ENCODE data around the gene PTGFR. TPM values are rescaled to one million over a fixed set of nuclear protein-coding genes. Genes with fewer than 3 reads are reported as not detected.

PTGFR gene
- total RNA-seq, 1 experiment from 2014 or later = not detected

GRCh38 chr1:78561856-78562255 is 71.1 kb downstream of the PTGFR start:
- H3K4me3 ChIP-seq (ENCODE audit: low read depth, low read length) = no peak overlapping the region
- Mint-ChIP-seq H3K4me1 (ENCODE audit: low read depth, unreplicated experiment) (no peaks in the 10 kb centered on the region), H3K36me3 (ENCODE audit: insufficient read depth, unreplicated experiment) (no peaks in the 10 kb centered on the region), H3K27ac (ENCODE audit: unreplicated experiment) (no peak overlapping the region), H3K27me3 (ENCODE audit: insufficient read depth, unreplicated experiment) (no peaks in the 10 kb centered on the region), H3K9me3 (ENCODE audit: unreplicated experiment) (no peaks in the 10 kb centered on the region), H3K4me3 (ENCODE audit: unreplicated experiment) (no peak overlapping the region)
- ChIA-PET POLR2A (no interaction called here), CTCF (no interaction called here)
- no peaks in the 10 kb centered on the region for H3K36me3 ChIP-seq (ENCODE audit: control insufficient read depth, insufficient read depth, low read length)
- no peak for DNase-seq
- no peaks in the 10 kb centered on the region for H3K9me3 ChIP-seq
- no peaks in the 10 kb centered on the region for H3K4me1 ChIP-seq
- H3K27me3 ChIP-seq (replicated peaks; ENCODE audit: control insufficient read depth, insufficient read depth, low read length) = no peaks in the 10 kb centered on the region
- no peak for TF ChIP-seq CTCF (IDR thresholded peaks at IDR 0.05; ENCODE audit: insufficient read depth in 1 of 2, low read depth in 1 of 2, low read length in 1 of 2, severe bottlenecking in 1 of 2, unreplicated experiment in 1 of 2)
- no TSS peak for BruUV-seq (replicated peaks)
- intact Hi-C loops (cut with micrococcal nuclease; ENCODE audit: unreplicated experiment) = no loop called here

GRCh38 chr1:78565393-78565792 is 74.6 kb downstream of the PTGFR start:
- no TSS peak for BruUV-seq (replicated peaks)
- Mint-ChIP-seq H3K4me3 (ENCODE audit: unreplicated experiment) (no peak overlapping the region), H3K27ac (ENCODE audit: unreplicated experiment) (no peak overlapping the region), H3K27me3 (ENCODE audit: insufficient read depth, unreplicated experiment) (no peaks in the 10 kb centered on the region), H3K4me1 (ENCODE audit: low read depth, unreplicated experiment) (no peaks in the 10 kb centered on the region), H3K9me3 (ENCODE audit: unreplicated experiment) (no peaks in the 10 kb centered on the region), H3K36me3 (ENCODE audit: insufficient read depth, unreplicated experiment) (no peaks in the 10 kb centered on the region)
- no peak for DNase-seq
- H3K4me1 ChIP-seq = no peaks in the 10 kb centered on the region
- CTCF ChIA-PET = no interaction called here
- POLR2A ChIA-PET = no interaction called here
- TF ChIP-seq CTCF (IDR thresholded peaks at IDR 0.05; ENCODE audit: insufficient read depth in 1 of 2, low read depth in 1 of 2, low read length in 1 of 2, severe bottlenecking in 1 of 2, unreplicated experiment in 1 of 2) = no peak
- no peaks in the 10 kb centered on the region for H3K9me3 ChIP-seq
- intact Hi-C loops (cut with micrococcal nuclease; ENCODE audit: unreplicated experiment) = no loop called here
- H3K4me3 ChIP-seq (ENCODE audit: low read depth, low read length) = no peak overlapping the region
- H3K27me3 ChIP-seq (replicated peaks; ENCODE audit: control insufficient read depth, insufficient read depth, low read length) = no peaks in the 10 kb centered on the region
- no peaks in the 10 kb centered on the region for H3K36me3 ChIP-seq (ENCODE audit: control insufficient read depth, insufficient read depth, low read length)

- ChIA-PET CTCF (no interaction called here), POLR2A (no interaction called here)
- intact Hi-C loops (cut with micrococcal nuclease; ENCODE audit: unreplicated experiment) = no loop called here
- no peaks in the 10 kb centered on the region for H3K36me3 Mint-ChIP-seq (ENCODE audit: insufficient read depth, unreplicated experiment)
- no peak overlapping the region for H3K4me3 ChIP-seq (ENCODE audit: low read depth, low read length)
- no peaks in the 10 kb centered on the region for H3K36me3 ChIP-seq (ENCODE audit: control insufficient read depth, insufficient read depth, low read length)
- H3K27me3 ChIP-seq (replicated peaks; ENCODE audit: control insufficient read depth, insufficient read depth, low read length) = no peaks in the 10 kb centered on the region
- no peak overlapping the region for H3K4me3 Mint-ChIP-seq (ENCODE audit: unreplicated experiment)
- TF ChIP-seq CTCF (IDR thresholded peaks at IDR 0.05; ENCODE audit: insufficient read depth in 1 of 2, low read depth in 1 of 2, low read length in 1 of 2, severe bottlenecking in 1 of 2, unreplicated experiment in 1 of 2) = no peak
- no peaks in the 10 kb centered on the region for H3K9me3 Mint-ChIP-seq (ENCODE audit: unreplicated experiment)
- no peaks in the 10 kb centered on the region for H3K4me1 Mint-ChIP-seq (ENCODE audit: low read depth, unreplicated experiment)
- H3K9me3 ChIP-seq = no peaks in the 10 kb centered on the region
- BruUV-seq (replicated peaks) = no TSS peak
- no peaks in the 10 kb centered on the region for H3K4me1 ChIP-seq
- no peaks in the 10 kb centered on the region for H3K27me3 Mint-ChIP-seq (ENCODE audit: insufficient read depth, unreplicated experiment)
- no peak for DNase-seq
- H3K27ac Mint-ChIP-seq (ENCODE audit: unreplicated experiment) = no peak overlapping the region
Observed at GRCh38 chr1:78570539-78570938, 79.8 kb downstream of the PTGFR start.

Data from Caco-2 (cell line).